Skeletal muscle tissue (tissue), 4 donors: ENCODE results near the gene DRD3. TPM values are rescaled to one million over a fixed set of nuclear protein-coding genes. Genes with fewer than 3 reads are reported as not detected.

Source experiments
- H3K27ac ChIP-seq: one replicate; pipeline ENCODE4 v1.7.0; 2013; ENCODE audit warnings: mild to moderate bottlenecking, low read depth, low read length, inconsistent platforms
- H3K27me3 ChIP-seq, 3 donors: one replicate each; pipeline ENCODE4 v1.7.0; 2013; ENCODE audit warnings: low read length in 3 of 3; ENCODE audit not compliant: control insufficient read depth in 3 of 3, insufficient read depth in 3 of 3
- H3K36me3 ChIP-seq, 3 donors: one replicate each; pipeline ENCODE4 v1.7.0; 2013; ENCODE audit warnings: low read length in 3 of 3; ENCODE audit not compliant: control insufficient read depth in 3 of 3, insufficient read depth in 3 of 3
- H3K4me1 ChIP-seq, 3 donors: one replicate each; pipeline ENCODE4 v1.7.0; 2013; ENCODE audit warnings: low read length in 3 of 3, mild to moderate bottlenecking in 3 of 3; ENCODE audit not compliant: control insufficient read depth in 3 of 3, insufficient read depth in 3 of 3
- H3K4me3 ChIP-seq, 3 donors: one replicate each; pipeline ENCODE4 v1.7.0; 2013; ENCODE audit warnings: low read length in 3 of 3
- H3K9ac ChIP-seq, 3 donors: one replicate each; pipeline ENCODE4 v1.7.0; 2013; ENCODE audit warnings: low read length in 3 of 3, mild to moderate bottlenecking in 3 of 3, moderate library complexity in 2 of 3, low read depth in 1 of 3
- H3K9me3 ChIP-seq, 3 donors: one replicate each; pipeline ENCODE4 v1.7.0; 2013; ENCODE audit warnings: low read length in 3 of 3; ENCODE audit not compliant: control insufficient read depth in 3 of 3
- total RNA-seq: library from RNA; depleted of rRNA; stranded (reverse); fragments of >200 nt; gene quantifications from one replicate; pipeline ENCODE4 v1.2.3, GENCODE V29; 2014
- donor health status: Osteomylitis.

Gene DRD3
- total RNA-seq, 1 donor from 2014 or later = not detected

- H3K27me3 ChIP-seq = no peaks in the 10 kb centered on the region
- no peak overlapping the region for H3K9ac ChIP-seq
- peaks cover 4 to 5% (median 4%) of the 10 kb centered on the region in 3 donors for H3K4me1 ChIP-seq
- H3K36me3 ChIP-seq = no peaks in the 10 kb centered on the region
- no peak overlapping the region for H3K27ac ChIP-seq
- no peaks in the 10 kb centered on the region for H3K9me3 ChIP-seq
- H3K4me3 ChIP-seq = no peak overlapping the region
Measured at GRCh38 chr3:114154321-114154821, 24.5 kb downstream of the DRD3 start.

GRCh38 chr3:114152519-114153151, 26.2 kb downstream of the DRD3 start:
- peak overlapping the region; percentile 69 to 81 (median 75) for H3K4me3 ChIP-seq
- H3K9me3 ChIP-seq = no peaks in the 10 kb centered on the region
- peaks cover 4 to 5% (median 4%) of the 10 kb centered on the region in 3 donors for H3K4me1 ChIP-seq
- no peaks in the 10 kb centered on the region for H3K36me3 ChIP-seq
- peak overlapping the region in 2 of 3 donors; percentile 45 to 79 for H3K9ac ChIP-seq
- H3K27me3 ChIP-seq = no peaks in the 10 kb centered on the region
- no peak overlapping the region for H3K27ac ChIP-seq

GRCh38 chr3:114151091-114151490, 27.8 kb downstream of the DRD3 start:
- Histone ChIP-seq H3K27me3 (no peaks in the 10 kb centered on the region), H3K9ac (no peak overlapping the region), H3K4me3 (no peak overlapping the region), H3K36me3 (no peaks in the 10 kb centered on the region), H3K9me3 (no peaks in the 10 kb centered on the region), H3K4me1 (peaks cover 4 to 5% (median 4%) of the 10 kb centered on the region in 3 donors), H3K27ac (no peak overlapping the region)

GRCh38 chr3:114147251-114147650, 31.6 kb downstream of the DRD3 start:
- Histone ChIP-seq H3K9me3 (no peaks in the 10 kb centered on the region), H3K4me1 (no peaks in the 10 kb centered on the region), H3K36me3 (no peaks in the 10 kb centered on the region), H3K27me3 (no peaks in the 10 kb centered on the region), H3K9ac (no peak overlapping the region), H3K4me3 (no peak overlapping the region), H3K27ac (no peak overlapping the region)

- Histone ChIP-seq H3K9me3 (no peaks in the 10 kb centered on the region), H3K27me3 (no peaks in the 10 kb centered on the region), H3K9ac (no peak overlapping the region), H3K4me3 (no peak overlapping the region), H3K4me1 (no peaks in the 10 kb centered on the region), H3K36me3 (no peaks in the 10 kb centered on the region), H3K27ac (no peak overlapping the region)
Measured at GRCh38 chr3:114144909-114145688, 33.8 kb downstream of the DRD3 start.

GRCh38 chr3:114143817-114144216, 35.0 kb downstream of the DRD3 start:
- Histone ChIP-seq H3K9me3 (no peaks in the 10 kb centered on the region), H3K4me3 (no peak overlapping the region), H3K27ac (no peak overlapping the region), H3K27me3 (no peaks in the 10 kb centered on the region), H3K36me3 (no peaks in the 10 kb centered on the region), H3K4me1 (no peaks in the 10 kb centered on the region), H3K9ac (no peak overlapping the region)

- H3K27ac ChIP-seq = no peak overlapping the region
- H3K4me1 ChIP-seq = no peaks in the 10 kb centered on the region
- H3K27me3 ChIP-seq = no peaks in the 10 kb centered on the region
- no peak overlapping the region for H3K4me3 ChIP-seq
- peaks cover 0 to 2% (median 0%) of the 10 kb centered on the region in 3 donors for H3K9me3 ChIP-seq
- H3K36me3 ChIP-seq = no peaks in the 10 kb centered on the region
- H3K9ac ChIP-seq = no peak overlapping the region
Measured at GRCh38 chr3:114139836-114140235, 39.0 kb downstream of the DRD3 start.

- H3K4me3 ChIP-seq = no peak overlapping the region
- H3K9me3 ChIP-seq = peaks cover 0 to 2% (median 0%) of the 10 kb centered on the region in 3 donors
- H3K4me1 ChIP-seq = no peaks in the 10 kb centered on the region
- H3K9ac ChIP-seq = no peak overlapping the region
- no peaks in the 10 kb centered on the region for H3K27me3 ChIP-seq
- H3K27ac ChIP-seq = no peak overlapping the region
- H3K36me3 ChIP-seq = no peaks in the 10 kb centered on the region
Measured at GRCh38 chr3:114133947-114134346, 44.9 kb downstream of the DRD3 start.

- no peak overlapping the region for H3K4me3 ChIP-seq
- H3K27ac ChIP-seq = no peak overlapping the region
- H3K36me3 ChIP-seq = no peaks in the 10 kb centered on the region
- no peaks in the 10 kb centered on the region for H3K27me3 ChIP-seq
- H3K9ac ChIP-seq = no peak overlapping the region
- H3K4me1 ChIP-seq = no peaks in the 10 kb centered on the region
- H3K9me3 ChIP-seq = peaks cover 0 to 2% (median 0%) of the 10 kb centered on the region in 3 donors
Measured at GRCh38 chr3:114132500-114132899, 46.4 kb downstream of the DRD3 start.

- H3K27me3 ChIP-seq = no peaks in the 10 kb centered on the region
- H3K4me1 ChIP-seq = no peaks in the 10 kb centered on the region
- H3K4me3 ChIP-seq = no peak overlapping the region
- no peaks in the 10 kb centered on the region for H3K9me3 ChIP-seq
- H3K9ac ChIP-seq = no peak overlapping the region
- no peak overlapping the region for H3K27ac ChIP-seq
- H3K36me3 ChIP-seq = no peaks in the 10 kb centered on the region
Measured at GRCh38 chr3:114128826-114129225, 50.0 kb downstream of the DRD3 start.
